ENCODE data around the gene VSTM2L. TPM values are rescaled to one million over a fixed set of nuclear protein-coding genes. Genes with fewer than 3 reads are reported as not detected.

Gene VSTM2L
- total RNA-seq, 2 donors from 2014 or later = 1.4 to 1.5 TPM

DNA sequence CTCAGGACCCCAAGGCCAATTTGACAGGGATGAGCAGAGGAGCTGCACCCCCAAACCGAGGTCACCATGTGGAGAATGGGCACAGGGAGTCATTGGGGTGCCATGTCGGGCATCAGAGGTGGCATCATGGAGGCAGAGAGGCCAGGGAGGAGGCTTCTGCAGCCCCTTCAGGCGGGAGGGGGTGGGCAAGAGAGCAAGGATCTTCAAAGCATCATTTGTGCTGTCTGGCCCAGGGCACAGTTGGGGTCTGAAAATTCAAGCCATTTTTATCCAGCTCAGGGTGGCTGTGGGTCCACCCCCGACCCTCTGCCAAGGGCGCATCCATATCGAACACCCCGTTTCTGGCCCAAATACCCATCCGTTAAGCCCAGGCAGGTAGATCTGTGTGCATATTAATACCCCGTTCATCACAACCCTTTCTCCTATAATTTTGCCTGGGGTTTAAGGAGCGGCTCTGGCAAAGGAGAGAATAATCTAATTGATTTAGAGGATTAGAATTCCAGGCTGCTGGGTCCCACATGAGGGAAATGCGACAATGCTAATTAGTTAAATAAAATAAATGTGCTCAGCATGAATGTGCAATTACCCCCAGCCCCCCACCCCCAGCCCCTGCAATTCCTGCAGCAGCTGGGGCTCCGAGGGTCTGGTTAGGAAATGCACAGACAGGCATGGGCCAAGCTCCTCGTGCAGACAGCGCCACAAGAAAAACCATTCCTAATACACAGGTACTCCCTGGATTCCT is 31.9 kb downstream of the VSTM2L start:
- intact Hi-C loops (cut with DNase I) = no loop called here
- no peaks in the 10 kb centered on the region for H3K9me3 ChIP-seq
- no peak overlapping the region for H3K9ac ChIP-seq (ENCODE audit: low read depth in 2 of 2, low read length in 2 of 2)
- H3K36me3 ChIP-seq = no peaks in the 10 kb centered on the region
- DNase-seq = no peak
- no peak overlapping the region for H3K4me3 ChIP-seq
- no peaks in the 10 kb centered on the region for H3K4me1 ChIP-seq
- H3K27me3 ChIP-seq = no peaks in the 10 kb centered on the region
- TF ChIP-seq, protein P1, sequence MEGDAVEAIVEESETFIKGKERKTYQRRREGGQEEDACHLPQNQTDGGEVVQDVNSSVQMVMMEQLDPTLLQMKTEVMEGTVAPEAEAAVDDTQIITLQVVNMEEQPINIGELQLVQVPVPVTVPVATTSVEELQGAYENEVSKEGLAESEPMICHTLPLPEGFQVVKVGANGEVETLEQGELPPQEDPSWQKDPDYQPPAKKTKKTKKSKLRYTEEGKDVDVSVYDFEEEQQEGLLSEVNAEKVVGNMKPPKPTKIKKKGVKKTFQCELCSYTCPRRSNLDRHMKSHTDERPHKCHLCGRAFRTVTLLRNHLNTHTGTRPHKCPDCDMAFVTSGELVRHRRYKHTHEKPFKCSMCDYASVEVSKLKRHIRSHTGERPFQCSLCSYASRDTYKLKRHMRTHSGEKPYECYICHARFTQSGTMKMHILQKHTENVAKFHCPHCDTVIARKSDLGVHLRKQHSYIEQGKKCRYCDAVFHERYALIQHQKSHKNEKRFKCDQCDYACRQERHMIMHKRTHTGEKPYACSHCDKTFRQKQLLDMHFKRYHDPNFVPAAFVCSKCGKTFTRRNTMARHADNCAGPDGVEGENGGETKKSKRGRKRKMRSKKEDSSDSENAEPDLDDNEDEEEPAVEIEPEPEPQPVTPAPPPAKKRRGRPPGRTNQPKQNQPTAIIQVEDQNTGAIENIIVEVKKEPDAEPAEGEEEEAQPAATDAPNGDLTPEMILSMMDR (IDR thresholded peaks at IDR 0.05) = no peak
- H3K27ac ChIP-seq = no peak overlapping the region

- H3K36me3 ChIP-seq = no peaks in the 10 kb centered on the region
- no peak for DNase-seq
- no peak overlapping the region for H3K4me3 ChIP-seq
- no peaks in the 10 kb centered on the region for H3K4me1 ChIP-seq
- no peak overlapping the region for H3K27ac ChIP-seq
- intact Hi-C loops (cut with DNase I) = no loop called here
- no peaks in the 10 kb centered on the region for H3K27me3 ChIP-seq
- TF ChIP-seq, protein P1 (IDR thresholded peaks at IDR 0.05) = no peak
- no peaks in the 10 kb centered on the region for H3K9me3 ChIP-seq
- H3K9ac ChIP-seq (ENCODE audit: low read depth in 2 of 2, low read length in 2 of 2) = no peak overlapping the region
These were observed 32.5 kb downstream of the VSTM2L start for GRCh38 chr20:37935435-37935834.

GRCh38 chr20:37936041-37936440 is 33.1 kb downstream of the VSTM2L start:
- intact Hi-C loops (cut with DNase I) = no loop called here
- H3K36me3 ChIP-seq = no peaks in the 10 kb centered on the region
- no peak overlapping the region for H3K27ac ChIP-seq
- H3K9ac ChIP-seq (ENCODE audit: low read depth in 2 of 2, low read length in 2 of 2) = no peak overlapping the region
- H3K9me3 ChIP-seq = no peaks in the 10 kb centered on the region
- H3K4me1 ChIP-seq = no peaks in the 10 kb centered on the region
- H3K27me3 ChIP-seq = no peaks in the 10 kb centered on the region
- DNase-seq = no peak
- H3K4me3 ChIP-seq = no peak overlapping the region
- TF ChIP-seq, protein P1 (IDR thresholded peaks at IDR 0.05) = no peak

- Histone ChIP-seq H3K36me3 (no peaks in the 10 kb centered on the region), H3K9ac (ENCODE audit: low read depth in 2 of 2, low read length in 2 of 2) (no peak overlapping the region), H3K4me1 (no peaks in the 10 kb centered on the region), H3K27me3 (no peaks in the 10 kb centered on the region), H3K27ac (no peak overlapping the region), H3K9me3 (no peaks in the 10 kb centered on the region), H3K4me3 (no peak overlapping the region)
- DNase-seq = no peak
- intact Hi-C loops (cut with DNase I) = no loop called here
- TF ChIP-seq, protein P1 (IDR thresholded peaks at IDR 0.05) = no peak
These were observed 33.5 kb downstream of the VSTM2L start for GRCh38 chr20:37936451-37936850.

DNA sequence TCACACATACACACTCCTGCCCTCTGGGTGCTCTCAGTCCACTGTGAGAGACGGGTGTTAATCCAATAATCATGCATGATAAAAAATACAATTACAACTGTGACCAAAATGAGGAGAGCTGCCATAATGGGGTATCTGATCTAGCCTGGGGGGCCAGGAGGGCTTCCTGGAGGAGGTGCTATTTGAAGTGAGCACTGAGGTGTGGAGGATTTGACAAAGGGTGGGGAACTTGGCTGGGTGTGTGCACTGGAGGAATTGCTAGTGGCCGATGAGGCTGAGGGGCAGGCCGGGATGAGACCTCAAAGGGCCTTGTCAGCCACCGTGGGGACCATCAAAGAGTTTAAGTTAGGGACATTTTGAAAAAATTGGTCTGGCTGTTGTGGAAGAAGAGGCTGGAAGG is 34.8 kb downstream of the VSTM2L start:
- no peaks in the 10 kb centered on the region for H3K4me1 ChIP-seq
- H3K36me3 ChIP-seq = no peaks in the 10 kb centered on the region
- intact Hi-C loops (cut with DNase I) = no loop called here
- H3K9ac ChIP-seq (ENCODE audit: low read depth in 2 of 2, low read length in 2 of 2) = no peak overlapping the region
- no peak overlapping the region for H3K27ac ChIP-seq
- no peak for DNase-seq
- H3K9me3 ChIP-seq = no peaks in the 10 kb centered on the region
- no peaks in the 10 kb centered on the region for H3K27me3 ChIP-seq
- TF ChIP-seq, protein P1 (IDR thresholded peaks at IDR 0.05) = no peak
- H3K4me3 ChIP-seq = no peak overlapping the region

All from colonic mucosa (tissue), 4 donors.